Prostate gland (tissue), 2 donors: ENCODE results near the gene RACK1.
"Not testable (repeated sequence)": the region's sequence is repeated elsewhere in the genome, so short reads cannot be mapped to it uniquely, and the experiment has no call there.

Source experiments
- CTCF ChIP-seq, 4 experiments: fragments of 200-600 bp in 2 of 4; fragments of 450-650 bp in 2 of 4; sonication (generic) in 2 of 4; IDR thresholded peaks; 1 replicate in 3 of 4; 2 replicates in 1 of 4; pipeline ENCODE4 v1.5.1; 2016 to 2019; ENCODE audit warnings: antibody characterized with exemption in 4 of 4, mild to moderate bottlenecking in 2 of 4, moderate library complexity in 2 of 4
- POLR2AphosphoS5 ChIP-seq: sonication (generic); formaldehyde crosslinking; IDR thresholded peaks from one replicate; pipeline ENCODE4 v1.6.1; 2017; ENCODE audit warnings: antibody characterized with exemption

DNA sequence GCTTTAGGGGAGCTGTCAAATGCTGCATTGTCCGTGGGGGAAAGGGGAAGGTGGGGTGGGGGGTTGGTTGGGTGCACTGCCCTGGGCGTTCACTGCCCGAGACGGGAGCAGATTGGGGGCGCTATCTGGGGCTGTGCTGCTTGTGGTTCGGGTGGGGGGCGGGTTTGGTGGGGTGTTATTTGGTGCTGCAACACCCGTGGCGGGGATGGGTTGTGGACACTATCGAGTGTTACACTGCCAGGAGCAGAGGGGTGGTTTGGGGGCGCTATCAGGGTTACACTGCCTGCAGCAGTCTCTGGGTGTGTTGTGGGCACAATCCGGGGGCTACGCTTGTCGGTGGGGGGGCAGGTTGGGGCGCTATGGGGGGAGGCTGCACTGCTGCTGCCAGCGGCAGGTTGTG lies 38.7 kb upstream of the RACK1 start:
- TF ChIP-seq CTCF (IDR thresholded peaks at IDR 0.05); POLR2AphosphoS5: not testable (repeated sequence)
